Measurements from ENCODE around the gene CLEC3A. TPM values are rescaled to one million over a fixed set of nuclear protein-coding genes. Genes with fewer than 3 reads are reported as not detected.

CLEC3A gene
- total RNA-seq, 1 experiment from 2014 or later: not detected

- DNase-seq (ENCODE audit: unreplicated experiment): peak; percentile 6
- no peaks in the 10 kb centered on the region for H3K36me3 Mint-ChIP-seq (ENCODE audit: insufficient read depth, unreplicated experiment)
- ChIA-PET POLR2A (interaction anchor here (0.6 kb wide), 2 partner anchors 13 to 390 kb away, joined by 3 read pairs; no protein-coding TSS in a partner anchor), CTCF (interaction anchor here (0.6 to 1.7 kb wide), 8 partner anchors 16 to 271 kb away, joined by 3 to 7 read pairs (median 4); partner anchors contain the start of gene WWOX)
- H3K9me3 Mint-ChIP-seq (ENCODE audit: unreplicated experiment): no peaks in the 10 kb centered on the region
- H3K4me1 Mint-ChIP-seq (ENCODE audit: insufficient read depth, unreplicated experiment): no peaks in the 10 kb centered on the region
- BruUV-seq (replicated peaks): no TSS peak
- peaks cover 24% of the 10 kb centered on the region for H3K27me3 Mint-ChIP-seq (ENCODE audit: insufficient read depth, unreplicated experiment)
- H3K27ac Mint-ChIP-seq (ENCODE audit: low read depth, unreplicated experiment): no peak overlapping the region
- intact Hi-C loops (cut with micrococcal nuclease): no loop called here
- TF ChIP-seq, protein P1, sequence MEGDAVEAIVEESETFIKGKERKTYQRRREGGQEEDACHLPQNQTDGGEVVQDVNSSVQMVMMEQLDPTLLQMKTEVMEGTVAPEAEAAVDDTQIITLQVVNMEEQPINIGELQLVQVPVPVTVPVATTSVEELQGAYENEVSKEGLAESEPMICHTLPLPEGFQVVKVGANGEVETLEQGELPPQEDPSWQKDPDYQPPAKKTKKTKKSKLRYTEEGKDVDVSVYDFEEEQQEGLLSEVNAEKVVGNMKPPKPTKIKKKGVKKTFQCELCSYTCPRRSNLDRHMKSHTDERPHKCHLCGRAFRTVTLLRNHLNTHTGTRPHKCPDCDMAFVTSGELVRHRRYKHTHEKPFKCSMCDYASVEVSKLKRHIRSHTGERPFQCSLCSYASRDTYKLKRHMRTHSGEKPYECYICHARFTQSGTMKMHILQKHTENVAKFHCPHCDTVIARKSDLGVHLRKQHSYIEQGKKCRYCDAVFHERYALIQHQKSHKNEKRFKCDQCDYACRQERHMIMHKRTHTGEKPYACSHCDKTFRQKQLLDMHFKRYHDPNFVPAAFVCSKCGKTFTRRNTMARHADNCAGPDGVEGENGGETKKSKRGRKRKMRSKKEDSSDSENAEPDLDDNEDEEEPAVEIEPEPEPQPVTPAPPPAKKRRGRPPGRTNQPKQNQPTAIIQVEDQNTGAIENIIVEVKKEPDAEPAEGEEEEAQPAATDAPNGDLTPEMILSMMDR (IDR thresholded peaks at IDR 0.05; ENCODE audit: unreplicated experiment): no peak
- H3K4me3 Mint-ChIP-seq (ENCODE audit: unreplicated experiment): no peak overlapping the region
Observed at GRCh38 chr16:78060295-78060694, 37.9 kb downstream of the CLEC3A start.

GRCh38 chr16:78060809-78061208 is 38.5 kb downstream of the CLEC3A start:
- no TSS peak for BruUV-seq (replicated peaks)

GRCh38 chr16:78065319-78065718 is 43.0 kb downstream of the CLEC3A start:
- Mint-ChIP-seq H3K9me3 (ENCODE audit: unreplicated experiment) (no peaks in the 10 kb centered on the region), H3K36me3 (ENCODE audit: insufficient read depth, unreplicated experiment) (no peaks in the 10 kb centered on the region), H3K4me3 (ENCODE audit: unreplicated experiment) (no peak overlapping the region), H3K4me1 (ENCODE audit: insufficient read depth, unreplicated experiment) (no peaks in the 10 kb centered on the region), H3K27ac (ENCODE audit: low read depth, unreplicated experiment) (no peak overlapping the region), H3K27me3 (ENCODE audit: insufficient read depth, unreplicated experiment) (no peaks in the 10 kb centered on the region)
- ChIA-PET POLR2A (no interaction called here), CTCF (interaction anchor here (0.6 to 1.2 kb wide), 3 partner anchors 34 to 87 kb away, joined by 3 to 11 read pairs (median 3); partner anchors contain the start of gene WWOX)
- BruUV-seq (replicated peaks): no TSS peak
- DNase-seq (ENCODE audit: unreplicated experiment): no peak
- intact Hi-C loops (cut with micrococcal nuclease): no loop called here
- TF ChIP-seq, protein P1 (IDR thresholded peaks at IDR 0.05; ENCODE audit: unreplicated experiment): no peak

More at GRCh38 chr16:78060809-78061208, 38.5 kb downstream of the CLEC3A start:
- POLR2A ChIA-PET: interaction anchor here (0.6 kb wide), 2 partner anchors 13 to 390 kb away, joined by 3 read pairs; no protein-coding TSS in a partner anchor
- H3K36me3 Mint-ChIP-seq (ENCODE audit: insufficient read depth, unreplicated experiment): no peaks in the 10 kb centered on the region
- intact Hi-C loops (cut with micrococcal nuclease): no loop called here
- H3K27ac Mint-ChIP-seq (ENCODE audit: low read depth, unreplicated experiment): no peak overlapping the region
- peaks cover 24% of the 10 kb centered on the region for H3K27me3 Mint-ChIP-seq (ENCODE audit: insufficient read depth, unreplicated experiment)
- no peaks in the 10 kb centered on the region for H3K4me1 Mint-ChIP-seq (ENCODE audit: insufficient read depth, unreplicated experiment)
- DNase-seq (ENCODE audit: unreplicated experiment): no peak
- TF ChIP-seq, protein P1 (IDR thresholded peaks at IDR 0.05; ENCODE audit: unreplicated experiment): no peak
- H3K9me3 Mint-ChIP-seq (ENCODE audit: unreplicated experiment): no peaks in the 10 kb centered on the region
- H3K4me3 Mint-ChIP-seq (ENCODE audit: unreplicated experiment): no peak overlapping the region
- CTCF ChIA-PET: interaction anchor here (0.6 to 1.7 kb wide), 10 partner anchors 15 to 270 kb away, joined by 3 to 7 read pairs (median 3); partner anchors contain the start of gene WWOX

- H3K4me3 Mint-ChIP-seq (ENCODE audit: unreplicated experiment): no peak overlapping the region
- H3K27me3 Mint-ChIP-seq (ENCODE audit: insufficient read depth, unreplicated experiment): no peaks in the 10 kb centered on the region
- CTCF ChIA-PET: no interaction called here
- no TSS peak for BruUV-seq (replicated peaks)
- no peaks in the 10 kb centered on the region for H3K4me1 Mint-ChIP-seq (ENCODE audit: insufficient read depth, unreplicated experiment)
- TF ChIP-seq, protein P1 (IDR thresholded peaks at IDR 0.05; ENCODE audit: unreplicated experiment): no peak
- intact Hi-C loops (cut with micrococcal nuclease): no loop called here
- DNase-seq (ENCODE audit: unreplicated experiment): no peak
- H3K27ac Mint-ChIP-seq (ENCODE audit: low read depth, unreplicated experiment): no peak overlapping the region
- POLR2A ChIA-PET: interaction anchor here (1.4 kb wide), 1 partner anchor 35 kb away, joined by 3 read pairs; no protein-coding TSS in a partner anchor
- H3K36me3 Mint-ChIP-seq (ENCODE audit: insufficient read depth, unreplicated experiment): no peaks in the 10 kb centered on the region
- no peaks in the 10 kb centered on the region for H3K9me3 Mint-ChIP-seq (ENCODE audit: unreplicated experiment)
Observed at GRCh38 chr16:78069913-78070312, 47.6 kb downstream of the CLEC3A start.

Data from MCF 10A (cell line).